ENCODE measurements around the gene ARHGAP31.

ARHGAP31 gene

DNA sequence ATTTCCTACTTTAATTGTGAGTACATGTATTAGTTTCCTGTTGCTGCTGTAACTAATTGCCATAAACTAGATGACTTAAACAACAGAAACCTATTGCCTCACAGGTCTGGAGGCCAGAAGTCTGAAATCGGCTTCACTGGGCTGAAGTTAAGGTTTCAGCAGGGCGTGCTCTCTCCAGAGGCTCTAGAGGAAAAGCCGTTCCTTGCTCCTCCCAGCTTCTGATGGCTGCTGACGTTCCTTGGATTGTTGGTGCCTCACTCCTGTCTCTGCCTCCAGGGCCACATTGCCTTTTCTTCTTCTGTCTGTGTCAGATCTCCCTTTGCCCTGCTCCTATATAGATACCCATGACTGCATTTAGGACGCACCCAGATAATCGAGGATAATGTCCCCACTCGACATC, 80.9 kb downstream of the ARHGAP31 start:
- in situ Hi-C loops (cut with HindIII; ENCODE audit: low sequenced_read_pairs), result no loop called here
- TF ChIP-seq, protein P1, sequence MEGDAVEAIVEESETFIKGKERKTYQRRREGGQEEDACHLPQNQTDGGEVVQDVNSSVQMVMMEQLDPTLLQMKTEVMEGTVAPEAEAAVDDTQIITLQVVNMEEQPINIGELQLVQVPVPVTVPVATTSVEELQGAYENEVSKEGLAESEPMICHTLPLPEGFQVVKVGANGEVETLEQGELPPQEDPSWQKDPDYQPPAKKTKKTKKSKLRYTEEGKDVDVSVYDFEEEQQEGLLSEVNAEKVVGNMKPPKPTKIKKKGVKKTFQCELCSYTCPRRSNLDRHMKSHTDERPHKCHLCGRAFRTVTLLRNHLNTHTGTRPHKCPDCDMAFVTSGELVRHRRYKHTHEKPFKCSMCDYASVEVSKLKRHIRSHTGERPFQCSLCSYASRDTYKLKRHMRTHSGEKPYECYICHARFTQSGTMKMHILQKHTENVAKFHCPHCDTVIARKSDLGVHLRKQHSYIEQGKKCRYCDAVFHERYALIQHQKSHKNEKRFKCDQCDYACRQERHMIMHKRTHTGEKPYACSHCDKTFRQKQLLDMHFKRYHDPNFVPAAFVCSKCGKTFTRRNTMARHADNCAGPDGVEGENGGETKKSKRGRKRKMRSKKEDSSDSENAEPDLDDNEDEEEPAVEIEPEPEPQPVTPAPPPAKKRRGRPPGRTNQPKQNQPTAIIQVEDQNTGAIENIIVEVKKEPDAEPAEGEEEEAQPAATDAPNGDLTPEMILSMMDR (IDR thresholded peaks at IDR 0.05; ENCODE audit: low read depth, low read length, missing control alignments), result no peak
- DNase-seq (ENCODE audit: low read depth), result no peak
- no peak overlapping the region for H3K4me3 ChIP-seq (ENCODE audit: low read depth, low read length)

DNA sequence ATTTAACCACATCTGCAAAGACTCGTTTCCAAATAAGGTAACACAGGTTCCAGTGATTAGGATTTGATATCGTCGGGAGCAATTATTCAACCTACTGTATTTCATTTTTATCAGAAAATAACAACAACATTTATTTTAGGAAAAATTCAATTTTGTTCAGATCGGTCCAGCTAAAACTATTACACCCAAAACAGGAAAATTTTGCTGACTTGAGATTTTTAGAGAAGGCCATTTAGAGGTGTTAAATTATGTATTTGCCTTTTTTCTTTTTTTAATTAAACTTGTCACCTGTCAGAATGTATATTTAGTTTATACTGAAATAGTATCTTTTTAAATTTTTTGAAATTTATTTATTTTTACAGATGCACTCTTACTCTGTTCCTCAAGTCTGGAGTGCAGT, 81.3 kb downstream of the ARHGAP31 start:
- in situ Hi-C loops (cut with HindIII; ENCODE audit: low sequenced_read_pairs), result no loop called here
- TF ChIP-seq, protein P1 (IDR thresholded peaks at IDR 0.05; ENCODE audit: low read depth, low read length, missing control alignments), result no peak
- no peak overlapping the region for H3K4me3 ChIP-seq (ENCODE audit: low read depth, low read length)
- no peak for DNase-seq (ENCODE audit: low read depth)

DNA sequence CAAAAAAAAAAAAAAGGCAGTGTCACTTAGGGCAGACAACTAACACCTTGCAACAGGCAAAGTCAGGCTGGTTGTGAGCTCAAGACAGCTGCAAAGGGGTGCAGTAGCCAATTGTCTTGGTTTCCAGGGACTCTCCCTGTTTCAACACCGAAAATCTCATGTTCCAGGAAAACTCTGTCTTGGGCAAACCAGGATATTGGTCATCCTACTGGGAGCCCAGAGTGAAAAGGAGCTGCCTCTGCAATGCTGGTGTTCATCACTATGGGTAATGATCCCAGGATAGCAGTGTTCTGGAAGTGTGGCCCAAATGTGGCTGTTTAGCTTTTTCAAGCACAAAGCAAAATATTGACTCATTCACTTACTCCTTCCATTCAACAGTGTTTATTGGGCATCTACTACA, 82.6 kb downstream of the ARHGAP31 start:
- DNase-seq (ENCODE audit: low read depth), result no peak
- TF ChIP-seq, protein P1 (IDR thresholded peaks at IDR 0.05; ENCODE audit: low read depth, low read length, missing control alignments), result no peak
- in situ Hi-C loops (cut with HindIII; ENCODE audit: low sequenced_read_pairs), result no loop called here
- H3K4me3 ChIP-seq (ENCODE audit: low read depth, low read length), result no peak overlapping the region

DNA sequence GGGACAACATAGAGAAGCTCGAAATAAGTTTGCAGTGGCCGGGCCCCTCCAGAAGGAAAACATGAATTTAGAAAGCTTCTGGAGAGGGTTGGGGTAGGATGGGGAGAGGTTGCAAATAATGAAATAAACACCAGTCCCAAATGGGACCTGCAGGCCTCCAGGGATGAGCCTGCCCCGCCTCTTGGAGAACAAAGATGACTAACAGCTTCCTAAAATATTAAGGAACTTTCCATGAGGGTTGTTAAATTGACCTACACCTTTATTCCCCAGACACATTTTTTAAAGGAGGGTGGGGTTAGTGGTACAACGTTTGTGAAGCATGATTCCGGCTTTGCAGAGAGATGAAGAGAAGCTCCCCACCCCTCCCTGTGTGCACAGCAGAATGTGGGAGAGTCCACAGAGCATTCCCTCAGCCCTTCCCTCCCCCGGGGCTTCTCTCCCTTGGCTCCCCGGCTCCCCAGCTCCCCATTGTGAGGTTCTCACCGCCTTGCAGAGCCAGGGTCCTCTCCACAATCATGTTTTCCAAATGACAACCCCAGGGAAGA, 84.1 kb downstream of the ARHGAP31 start:
- TF ChIP-seq, protein P1 (IDR thresholded peaks at IDR 0.05; ENCODE audit: low read depth, low read length, missing control alignments), result no peak
- in situ Hi-C loops (cut with HindIII; ENCODE audit: low sequenced_read_pairs), result no loop called here
- H3K4me3 ChIP-seq (ENCODE audit: low read depth, low read length), result no peak overlapping the region
- DNase-seq (ENCODE audit: low read depth), result no peak

DNA sequence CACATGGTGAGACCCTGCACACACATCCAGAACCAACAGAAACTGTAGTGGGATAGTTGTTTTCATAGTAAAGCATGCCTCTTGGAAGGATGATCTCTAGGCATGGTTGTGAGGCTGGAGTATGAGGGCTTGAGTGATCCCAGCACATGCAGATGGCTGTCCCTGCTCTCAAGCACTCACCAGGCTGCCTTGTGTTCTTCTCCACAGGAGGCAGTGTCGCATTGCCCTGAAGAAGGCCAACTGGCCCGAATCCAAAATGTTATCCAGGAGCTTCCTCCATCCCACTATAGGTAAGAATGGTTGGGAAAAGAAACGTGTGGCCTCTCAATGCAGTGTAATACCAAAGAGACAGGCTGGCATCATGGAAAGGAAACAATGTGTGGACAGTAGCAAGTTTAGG, 86.5 kb downstream of the ARHGAP31 start:
- no peak for DNase-seq (ENCODE audit: low read depth)

DNA sequence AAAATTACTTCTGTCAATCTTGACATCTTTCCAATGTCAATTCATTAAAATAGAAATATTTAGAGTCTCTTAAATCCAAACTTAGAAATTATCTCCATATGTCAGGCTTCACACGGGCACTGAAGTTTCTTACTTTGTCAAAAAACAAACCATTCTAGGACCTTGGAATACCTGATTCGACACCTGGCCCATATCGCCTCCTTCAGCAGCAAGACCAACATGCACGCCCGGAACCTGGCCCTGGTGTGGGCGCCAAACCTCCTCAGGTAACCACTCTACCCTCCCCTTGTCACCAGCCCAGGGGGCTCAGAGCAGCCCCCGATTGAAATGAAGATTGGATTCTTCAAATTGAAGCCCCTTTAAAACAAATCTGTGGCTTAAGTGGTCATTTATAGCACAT, 88.0 kb downstream of the ARHGAP31 start:
- in situ Hi-C loops (cut with HindIII; ENCODE audit: low sequenced_read_pairs), result no loop called here
- no peak for DNase-seq (ENCODE audit: low read depth)
- TF ChIP-seq, protein P1 (IDR thresholded peaks at IDR 0.05; ENCODE audit: low read depth, low read length, missing control alignments), result no peak
- no peak overlapping the region for H3K4me3 ChIP-seq (ENCODE audit: low read depth, low read length)

More for the DNA sequence above, 86.5 kb downstream of the ARHGAP31 start:
- TF ChIP-seq, protein P1 (IDR thresholded peaks at IDR 0.05; ENCODE audit: low read depth, low read length, missing control alignments), result no peak
- in situ Hi-C loops (cut with HindIII; ENCODE audit: low sequenced_read_pairs), result no loop called here
- H3K4me3 ChIP-seq (ENCODE audit: low read depth, low read length), result no peak overlapping the region
